22Rv1 (cell line): ENCODE data around the gene ATP11A.

Source experiments
- H3K27ac ChIP-seq: fragments of 450-650 bp; 2 replicates; pipeline ENCODE4 v1.5.1; 2017
- ZFX ChIP-seq: fragments of 450-650 bp; IDR thresholded peaks from 2 replicates; pipeline ENCODE4 v1.6.1; 2017; ENCODE audit warnings: antibody characterized with exemption, borderline replicate concordance
- TF ChIP-seq, protein P1 (sequence below): fragments of 450-650 bp; IDR thresholded peaks from 2 replicates; pipeline ENCODE4 v1.5.1; 2017; ENCODE audit warnings: mild to moderate bottlenecking

ATP11A gene

DNA sequence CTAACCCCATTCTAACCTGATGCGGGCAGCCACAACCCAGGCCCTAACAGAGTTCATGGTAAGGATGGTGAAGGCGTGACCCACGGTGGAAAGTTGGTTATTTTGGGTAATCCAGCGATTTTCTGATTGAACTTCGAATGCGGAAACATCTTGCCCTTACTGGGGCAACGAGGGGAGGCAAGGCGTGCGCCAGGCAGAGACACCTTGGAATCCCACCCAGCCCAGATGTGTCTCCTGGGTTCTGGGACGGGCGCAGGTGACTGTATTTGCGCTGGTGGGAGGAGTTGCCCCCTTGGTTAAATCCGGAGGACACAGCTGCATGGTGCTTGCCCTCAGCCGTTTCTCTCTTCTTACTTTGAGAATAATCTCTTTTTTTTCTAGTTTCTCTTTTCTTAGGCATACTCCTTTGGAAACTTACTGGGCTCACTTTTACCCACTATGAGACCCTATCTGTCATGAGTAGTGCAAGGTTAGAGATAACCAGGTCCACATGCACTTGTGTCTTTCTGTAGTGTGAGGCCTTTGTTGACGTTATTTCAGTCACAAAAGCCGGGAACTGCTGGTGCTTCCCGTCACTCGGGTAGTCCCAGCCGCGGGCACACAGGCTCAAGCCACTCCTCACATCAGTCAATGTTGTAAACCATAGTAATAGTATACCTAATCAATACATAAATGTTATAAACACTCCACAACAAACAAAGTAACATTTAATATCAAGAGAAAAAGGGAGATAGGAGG is 81.5 kb downstream of the ATP11A start:
- H3K27ac ChIP-seq: no peak overlapping the region
- TF ChIP-seq ZFX: no peak

DNA sequence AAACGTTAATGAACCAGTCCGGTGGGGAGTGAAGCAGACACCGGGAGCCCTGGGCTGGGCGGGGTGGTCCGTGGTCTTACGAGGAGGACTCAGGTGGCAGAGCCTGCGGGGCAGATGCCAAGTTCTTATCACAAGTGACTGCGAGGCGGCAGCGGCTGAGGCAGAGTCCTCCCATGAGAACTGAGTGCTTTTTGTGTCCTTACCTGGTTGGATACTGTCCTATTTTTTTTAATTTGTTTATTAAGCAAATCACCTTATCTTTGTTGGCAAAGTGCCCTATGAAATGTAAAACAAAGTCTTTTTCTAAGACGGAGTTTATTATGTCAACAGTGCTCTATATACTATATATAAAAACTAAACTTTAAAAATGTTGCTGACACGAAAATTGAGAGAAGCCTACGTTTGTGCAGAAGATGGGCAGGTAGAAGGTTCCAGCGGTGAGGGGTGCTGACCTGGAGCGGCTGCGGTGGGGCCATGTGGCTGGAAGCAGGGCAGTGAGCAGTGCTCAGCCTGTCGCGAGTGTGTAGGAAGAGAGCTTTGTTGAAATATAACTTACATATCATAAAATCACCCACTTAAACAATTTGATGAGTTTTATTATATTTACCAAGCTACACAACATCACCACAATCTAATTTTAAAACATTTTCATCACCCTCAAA is 82.2 kb downstream of the ATP11A start:
- no peak overlapping the region for H3K27ac ChIP-seq
- TF ChIP-seq ZFX: no peak
- TF ChIP-seq, protein P1, sequence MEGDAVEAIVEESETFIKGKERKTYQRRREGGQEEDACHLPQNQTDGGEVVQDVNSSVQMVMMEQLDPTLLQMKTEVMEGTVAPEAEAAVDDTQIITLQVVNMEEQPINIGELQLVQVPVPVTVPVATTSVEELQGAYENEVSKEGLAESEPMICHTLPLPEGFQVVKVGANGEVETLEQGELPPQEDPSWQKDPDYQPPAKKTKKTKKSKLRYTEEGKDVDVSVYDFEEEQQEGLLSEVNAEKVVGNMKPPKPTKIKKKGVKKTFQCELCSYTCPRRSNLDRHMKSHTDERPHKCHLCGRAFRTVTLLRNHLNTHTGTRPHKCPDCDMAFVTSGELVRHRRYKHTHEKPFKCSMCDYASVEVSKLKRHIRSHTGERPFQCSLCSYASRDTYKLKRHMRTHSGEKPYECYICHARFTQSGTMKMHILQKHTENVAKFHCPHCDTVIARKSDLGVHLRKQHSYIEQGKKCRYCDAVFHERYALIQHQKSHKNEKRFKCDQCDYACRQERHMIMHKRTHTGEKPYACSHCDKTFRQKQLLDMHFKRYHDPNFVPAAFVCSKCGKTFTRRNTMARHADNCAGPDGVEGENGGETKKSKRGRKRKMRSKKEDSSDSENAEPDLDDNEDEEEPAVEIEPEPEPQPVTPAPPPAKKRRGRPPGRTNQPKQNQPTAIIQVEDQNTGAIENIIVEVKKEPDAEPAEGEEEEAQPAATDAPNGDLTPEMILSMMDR: no peak

DNA sequence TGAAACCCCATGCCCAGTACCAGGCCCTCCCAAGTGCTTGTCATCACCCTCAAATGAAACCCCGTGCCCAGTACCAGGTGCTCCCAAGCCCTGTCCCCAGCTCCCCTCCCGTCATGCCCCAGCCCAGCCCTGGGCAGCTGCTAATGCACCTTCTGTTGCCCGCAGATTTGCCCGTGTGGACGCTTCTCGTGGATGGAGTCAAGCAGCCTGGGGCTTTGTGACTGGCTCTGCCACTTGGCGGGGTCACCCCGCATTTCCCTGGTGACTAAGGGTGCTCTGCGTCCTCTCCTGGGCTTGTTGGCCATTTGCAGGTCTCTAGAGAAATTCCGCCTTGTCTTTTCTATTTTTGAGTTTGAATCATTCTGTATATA is 82.7 kb downstream of the ATP11A start:
- H3K27ac ChIP-seq: no peak overlapping the region

DNA sequence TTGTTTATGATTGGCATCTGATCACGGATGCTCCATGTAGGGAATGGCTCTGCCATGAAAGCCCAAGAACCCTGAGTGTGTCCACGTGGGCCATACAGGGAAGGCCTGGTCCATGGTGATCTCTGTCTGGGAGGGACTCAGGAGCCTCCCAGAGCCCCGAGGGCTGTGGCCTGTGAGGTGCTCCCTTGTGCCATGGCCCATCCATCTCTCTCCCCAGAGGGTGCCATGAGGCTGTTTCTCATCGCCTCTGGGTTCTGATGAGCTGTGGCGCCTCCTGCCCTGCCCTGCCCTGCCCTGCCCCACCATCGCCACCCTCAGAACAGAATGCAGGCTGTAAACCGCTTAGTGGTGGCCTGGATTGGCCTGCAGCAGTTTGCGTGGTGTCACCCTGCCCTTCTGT is 83.1 kb downstream of the ATP11A start:
- H3K27ac ChIP-seq: no peak overlapping the region
- TF ChIP-seq, protein P1: no peak
- no peak for TF ChIP-seq ZFX

More for the DNA sequence above, 82.7 kb downstream of the ATP11A start:
- TF ChIP-seq, protein P1: no peak
- no peak for TF ChIP-seq ZFX

DNA sequence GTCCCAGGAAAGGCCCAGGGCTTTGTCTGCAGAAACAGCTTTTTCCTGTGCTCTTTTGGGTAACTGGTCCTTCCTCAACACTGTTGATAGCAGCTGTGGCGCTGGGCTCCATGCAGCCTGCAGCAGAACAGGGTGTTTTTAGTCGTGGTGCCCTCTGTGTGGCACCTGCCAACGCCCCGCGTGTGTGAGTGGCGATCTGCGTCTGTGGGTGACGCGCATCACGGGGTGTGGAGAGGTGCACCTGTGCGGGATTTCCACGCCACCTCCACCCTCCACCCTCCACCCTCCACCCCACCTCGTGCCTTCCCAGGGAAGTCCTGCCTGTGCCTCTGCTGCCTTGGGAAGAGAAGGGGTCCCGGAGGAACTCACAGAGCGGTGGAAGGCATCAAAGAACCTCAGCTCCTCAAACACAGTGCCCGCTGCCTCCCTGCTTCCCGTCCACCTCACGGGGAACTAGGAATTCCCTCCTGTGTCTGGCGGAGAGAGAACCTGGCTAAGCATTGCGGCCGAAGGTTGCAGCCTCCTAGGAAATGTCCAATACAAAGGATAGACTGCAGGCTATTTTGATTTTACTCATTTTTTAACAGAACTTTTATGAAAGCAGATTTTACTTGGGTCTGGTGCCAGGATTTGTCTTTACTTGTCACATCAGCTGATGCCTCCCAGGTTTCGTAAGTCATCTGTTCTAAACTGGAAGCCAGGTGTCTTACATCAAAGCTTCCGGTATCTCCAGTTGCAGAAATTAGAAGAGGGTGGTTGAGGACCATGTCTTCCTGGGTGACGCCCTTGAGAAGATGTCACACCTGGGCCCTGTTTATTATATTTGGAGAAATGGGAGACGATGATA is 84.0 kb downstream of the ATP11A start:
- TF ChIP-seq, protein P1: no peak
- TF ChIP-seq ZFX: no peak
- no peak overlapping the region for H3K27ac ChIP-seq

DNA sequence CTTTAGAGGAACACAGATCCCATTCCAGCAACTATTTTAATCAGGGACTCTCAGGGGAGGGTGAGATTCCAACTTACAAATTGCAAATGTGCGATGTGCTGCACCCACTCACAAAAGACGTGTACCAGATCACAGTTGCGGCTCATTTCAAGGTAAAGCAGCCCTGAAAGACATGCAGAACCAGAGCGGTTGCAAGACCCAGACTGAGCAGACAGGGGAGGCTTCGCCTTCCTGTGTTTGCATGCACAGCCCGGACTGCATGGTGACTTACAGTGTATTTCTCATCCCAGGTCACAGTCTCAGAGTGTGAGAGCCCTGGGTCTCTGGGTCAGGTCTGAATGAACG is 84.6 kb downstream of the ATP11A start:
- no peak for TF ChIP-seq ZFX

DNA sequence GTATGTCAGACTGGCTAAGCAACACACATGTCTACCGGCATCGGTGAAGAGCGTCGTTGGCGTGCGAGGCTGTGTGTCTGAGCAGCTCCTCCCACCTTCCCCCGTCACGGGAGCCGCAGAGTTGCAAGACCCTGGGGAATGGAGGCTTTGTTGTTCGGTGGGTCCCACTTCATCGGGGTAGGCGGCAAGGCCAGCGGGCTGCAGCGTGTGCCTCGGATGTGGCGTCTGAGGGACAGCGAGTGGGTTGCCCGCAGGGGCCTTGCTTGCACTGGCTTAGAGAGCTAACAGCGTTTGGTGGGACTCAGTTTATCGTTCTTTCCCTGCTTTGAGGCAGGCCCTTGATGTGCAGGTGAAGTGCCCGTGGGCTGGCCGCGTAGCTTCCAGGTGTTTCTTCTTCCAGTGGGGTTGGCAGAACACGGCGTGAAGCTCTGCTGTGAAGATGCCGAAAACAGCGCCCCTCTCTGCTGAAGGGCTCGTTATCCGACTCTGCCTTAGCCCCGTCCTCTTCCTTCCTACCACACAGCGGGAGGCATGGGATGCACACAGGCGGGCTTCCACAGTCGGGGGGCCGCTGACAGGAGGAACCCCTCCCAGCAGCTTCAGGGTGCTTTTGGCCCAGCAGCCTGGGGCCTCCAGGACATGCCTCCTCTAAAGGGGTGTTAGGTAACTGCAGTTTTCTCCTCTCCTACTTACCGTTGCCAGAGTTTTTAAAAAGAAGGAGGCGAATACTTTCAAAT is 85.2 kb downstream of the ATP11A start:
- no peak overlapping the region for H3K27ac ChIP-seq
- no peak for TF ChIP-seq ZFX
- TF ChIP-seq, protein P1: no peak

More for the DNA sequence above, 84.6 kb downstream of the ATP11A start:
- H3K27ac ChIP-seq: no peak overlapping the region
